Cortex of kidney (tissue), 1 donor: ENCODE results near the gene ZFYVE21.
"Not testable (repeated sequence)": the region's sequence is repeated elsewhere in the genome, so short reads cannot be mapped to it uniquely, and the experiment has no call there.

Source experiments
- DNase-seq: peaks from one replicate; lab custom pipeline; 2025; lab: John Stamatoyannopoulos, UW

Gene ZFYVE21

GRCh38 chr14:103763730-103764488, 48.3 kb downstream of the ZFYVE21 start:
- DNase-seq, result no peak

GRCh38 chr14:103765526-103765925, 49.9 kb downstream of the ZFYVE21 start:
- no peak for DNase-seq

- DNase-seq, result no peak
Observed at GRCh38 chr14:103767336-103767894, 51.8 kb downstream of the ZFYVE21 start.

- DNase-seq, result no peak
Observed at GRCh38 chr14:103770500-103770899, 54.9 kb downstream of the ZFYVE21 start.

GRCh38 chr14:103770902-103771301, 55.3 kb downstream of the ZFYVE21 start:
- DNase-seq, result no peak

GRCh38 chr14:103772078-103772712, 56.6 kb downstream of the ZFYVE21 start:
- no peak for DNase-seq

- no peak for DNase-seq
Observed at GRCh38 chr14:103773521-103773920, 57.9 kb downstream of the ZFYVE21 start.

- no peak for DNase-seq
Observed at GRCh38 chr14:103775506-103775905, 59.9 kb downstream of the ZFYVE21 start.

GRCh38 chr14:103776319-103776718, 60.7 kb downstream of the ZFYVE21 start:
- DNase-seq, result not testable (repeated sequence)

GRCh38 chr14:103782376-103782775, 66.8 kb downstream of the ZFYVE21 start:
- DNase-seq, result no peak
